Measurements from ENCODE around the gene MAST4.
A peak's percentile ranks its signal among the peaks of the same experiment; 100 is the strongest.
"Not testable (repeated sequence)": the region's sequence is repeated elsewhere in the genome, so short reads cannot be mapped to it uniquely, and the experiment has no call there.

The MAST4 gene

GRCh38 chr5:66680221-66680620 is 84.0 kb downstream of the MAST4 start:
- Histone ChIP-seq H3K9me3 (ENCODE audit: control insufficient read depth, low read length) (no peaks in the 10 kb centered on the region), H3K36me3 (ENCODE audit: control insufficient read depth, insufficient read depth, low read length) (no peaks in the 10 kb centered on the region), H3K27me3 (ENCODE audit: control insufficient read depth, insufficient read depth, low read length, poor library complexity, severe bottlenecking) (no peaks in the 10 kb centered on the region), H3K4me1 (ENCODE audit: control insufficient read depth, insufficient read depth, low read length) (peaks cover 9% of the 10 kb centered on the region), H3K27ac (ENCODE audit: insufficient read depth, low read depth, low read length, poor library complexity, severe bottlenecking) (peak overlapping the region; percentile 74), H3K4me3 (ENCODE audit: insufficient read depth, low read depth, low read length) (no peak overlapping the region)
- WGBS, 2 experiments = 5 to 13% methylated on average over 3 of the region's 3 CpGs

DNA sequence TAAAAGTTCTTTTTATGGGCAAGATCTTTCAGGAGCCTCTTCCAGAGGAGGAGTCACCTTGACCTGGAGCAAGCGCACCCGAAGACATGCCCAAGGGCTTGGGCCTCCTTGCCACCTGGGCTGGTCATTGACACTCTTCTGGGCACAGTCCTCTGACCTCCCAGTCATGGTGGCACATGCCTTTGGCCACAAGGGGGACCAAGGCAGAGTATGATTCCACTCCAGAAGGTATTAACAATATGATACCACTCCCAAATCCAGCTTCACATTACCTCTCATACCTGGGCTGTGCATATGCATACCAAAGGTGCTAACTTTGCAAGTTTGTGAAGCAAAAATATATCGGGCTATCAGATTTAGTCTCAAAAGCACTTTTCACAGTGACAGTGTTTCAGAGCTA is 84.6 kb downstream of the MAST4 start:
- no peaks in the 10 kb centered on the region for H3K9me3 ChIP-seq (ENCODE audit: control insufficient read depth, low read length)
- peaks cover 9% of the 10 kb centered on the region for H3K4me1 ChIP-seq (ENCODE audit: control insufficient read depth, insufficient read depth, low read length)
- 96 to 98% methylated on average over 3 of the region's 3 CpGs for WGBS, 2 experiments
- no peaks in the 10 kb centered on the region for H3K36me3 ChIP-seq (ENCODE audit: control insufficient read depth, insufficient read depth, low read length)
- H3K27me3 ChIP-seq (ENCODE audit: control insufficient read depth, insufficient read depth, low read length, poor library complexity, severe bottlenecking) = no peaks in the 10 kb centered on the region
- peak overlapping the region; percentile 74 for H3K27ac ChIP-seq (ENCODE audit: insufficient read depth, low read depth, low read length, poor library complexity, severe bottlenecking)
- H3K4me3 ChIP-seq (ENCODE audit: insufficient read depth, low read depth, low read length) = no peak overlapping the region

DNA sequence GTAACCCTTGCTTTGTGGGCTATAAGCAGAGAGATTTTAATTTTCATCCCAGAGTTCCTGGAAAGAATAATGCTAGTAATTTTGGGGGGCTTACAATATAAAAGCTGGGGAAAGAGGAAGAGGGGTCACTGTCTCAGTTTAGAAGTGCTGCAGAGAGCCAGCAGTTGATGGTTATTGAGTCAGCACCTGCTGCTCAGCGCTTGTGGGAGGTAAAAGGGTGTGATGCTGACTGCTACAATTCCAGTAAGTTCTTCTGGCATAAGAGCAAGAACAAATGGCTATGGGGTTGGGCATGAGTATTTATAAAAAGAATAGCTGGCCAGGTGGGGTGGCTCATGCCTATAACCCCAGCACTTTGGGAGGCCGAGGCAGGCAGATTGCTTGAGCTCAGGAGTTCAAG is 88.5 kb downstream of the MAST4 start:
- peaks cover 9% of the 10 kb centered on the region for H3K4me1 ChIP-seq (ENCODE audit: control insufficient read depth, insufficient read depth, low read length)
- 93 to 94% methylated on average over 2 of the region's 2 CpGs for WGBS, 2 experiments
- H3K27ac ChIP-seq (ENCODE audit: insufficient read depth, low read depth, low read length, poor library complexity, severe bottlenecking) = no peak overlapping the region
- H3K27me3 ChIP-seq (ENCODE audit: control insufficient read depth, insufficient read depth, low read length, poor library complexity, severe bottlenecking) = no peaks in the 10 kb centered on the region
- H3K36me3 ChIP-seq (ENCODE audit: control insufficient read depth, insufficient read depth, low read length) = no peaks in the 10 kb centered on the region
- H3K4me3 ChIP-seq (ENCODE audit: insufficient read depth, low read depth, low read length) = no peak overlapping the region
- no peaks in the 10 kb centered on the region for H3K9me3 ChIP-seq (ENCODE audit: control insufficient read depth, low read length)

DNA sequence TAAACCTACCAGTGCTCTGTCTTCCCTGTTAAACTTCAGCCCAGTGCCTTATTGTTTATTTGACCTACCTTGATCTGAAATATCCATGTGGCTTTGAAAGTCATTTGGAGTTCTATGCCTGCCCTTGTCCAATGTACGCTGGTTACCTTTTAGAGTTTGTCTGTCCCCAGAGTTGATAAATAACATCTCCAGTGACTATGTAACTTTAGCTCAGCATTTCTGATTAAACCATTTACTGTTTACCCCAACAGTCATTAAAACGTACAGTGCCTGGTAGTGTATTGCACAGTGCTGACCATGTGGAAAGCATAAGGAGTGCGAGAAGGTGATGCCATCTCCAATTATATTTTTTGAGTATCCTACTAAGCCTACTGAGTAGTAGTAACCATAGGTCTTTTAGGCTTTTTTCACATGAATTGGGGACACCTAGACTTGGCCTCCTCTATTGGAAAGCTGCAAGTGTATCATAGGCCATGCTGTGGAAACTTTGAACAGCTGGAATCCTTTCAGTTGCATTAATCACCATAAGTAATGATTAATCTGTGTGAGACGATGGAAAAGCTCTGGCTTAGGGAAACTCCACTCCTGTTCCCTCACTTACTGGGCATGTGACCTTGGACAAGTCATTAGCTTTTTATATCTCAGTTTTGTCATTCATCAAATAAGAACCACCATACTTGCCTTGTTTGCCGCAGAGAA is 93.5 kb downstream of the MAST4 start:
- 94 to 95% methylated on average over 5 of the region's 5 CpGs for WGBS, 2 experiments
- Histone ChIP-seq H3K36me3 (ENCODE audit: control insufficient read depth, insufficient read depth, low read length) (no peaks in the 10 kb centered on the region), H3K27ac (ENCODE audit: insufficient read depth, low read depth, low read length, poor library complexity, severe bottlenecking) (no peak overlapping the region), H3K27me3 (ENCODE audit: control insufficient read depth, insufficient read depth, low read length, poor library complexity, severe bottlenecking) (no peaks in the 10 kb centered on the region), H3K4me3 (ENCODE audit: insufficient read depth, low read depth, low read length) (no peak overlapping the region), H3K4me1 (ENCODE audit: control insufficient read depth, insufficient read depth, low read length) (no peaks in the 10 kb centered on the region), H3K9me3 (ENCODE audit: control insufficient read depth, low read length) (no peaks in the 10 kb centered on the region)

DNA sequence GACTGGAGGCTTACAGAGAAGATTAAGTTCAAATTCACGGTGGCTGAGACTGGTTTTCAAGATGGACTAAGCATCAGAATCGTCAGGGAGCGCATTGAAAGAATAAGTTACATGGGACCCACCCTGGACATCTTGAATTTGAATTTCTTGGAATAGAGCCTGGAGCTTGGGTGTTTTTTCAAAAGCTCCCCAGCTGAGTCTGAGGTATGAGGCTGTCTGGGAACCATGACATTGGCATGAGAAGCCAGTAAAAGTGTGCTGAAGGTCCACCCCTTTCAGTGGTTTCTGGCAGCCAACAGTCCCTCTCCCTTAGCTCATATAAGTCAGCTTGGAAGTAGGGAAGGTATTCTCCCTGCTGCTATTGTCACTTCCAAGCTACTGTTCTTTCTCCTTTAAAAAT is 97.8 kb downstream of the MAST4 start:
- no peak overlapping the region for H3K27ac ChIP-seq (ENCODE audit: insufficient read depth, low read depth, low read length, poor library complexity, severe bottlenecking)
- no peaks in the 10 kb centered on the region for H3K9me3 ChIP-seq (ENCODE audit: control insufficient read depth, low read length)
- H3K27me3 ChIP-seq (ENCODE audit: control insufficient read depth, insufficient read depth, low read length, poor library complexity, severe bottlenecking) = no peaks in the 10 kb centered on the region
- no peaks in the 10 kb centered on the region for H3K36me3 ChIP-seq (ENCODE audit: control insufficient read depth, insufficient read depth, low read length)
- no peak overlapping the region for H3K4me3 ChIP-seq (ENCODE audit: insufficient read depth, low read depth, low read length)
- no peaks in the 10 kb centered on the region for H3K4me1 ChIP-seq (ENCODE audit: control insufficient read depth, insufficient read depth, low read length)
- WGBS, 2 experiments = 89% methylated on average over 3 of the region's 3 CpGs

GRCh38 chr5:66695840-66696239 is 99.6 kb downstream of the MAST4 start:
- H3K27ac ChIP-seq (ENCODE audit: insufficient read depth, low read depth, low read length, poor library complexity, severe bottlenecking); H3K27me3 ChIP-seq (ENCODE audit: control insufficient read depth, insufficient read depth, low read length, poor library complexity, severe bottlenecking); H3K36me3 ChIP-seq (ENCODE audit: control insufficient read depth, insufficient read depth, low read length); H3K9me3 ChIP-seq (ENCODE audit: control insufficient read depth, low read length); H3K4me3 ChIP-seq (ENCODE audit: insufficient read depth, low read depth, low read length); H3K4me1 ChIP-seq (ENCODE audit: control insufficient read depth, insufficient read depth, low read length): not testable (repeated sequence)
- WGBS, 2 experiments = 83 to 96% methylated on average over 1 to 2 of the region's 2 CpGs

DNA sequence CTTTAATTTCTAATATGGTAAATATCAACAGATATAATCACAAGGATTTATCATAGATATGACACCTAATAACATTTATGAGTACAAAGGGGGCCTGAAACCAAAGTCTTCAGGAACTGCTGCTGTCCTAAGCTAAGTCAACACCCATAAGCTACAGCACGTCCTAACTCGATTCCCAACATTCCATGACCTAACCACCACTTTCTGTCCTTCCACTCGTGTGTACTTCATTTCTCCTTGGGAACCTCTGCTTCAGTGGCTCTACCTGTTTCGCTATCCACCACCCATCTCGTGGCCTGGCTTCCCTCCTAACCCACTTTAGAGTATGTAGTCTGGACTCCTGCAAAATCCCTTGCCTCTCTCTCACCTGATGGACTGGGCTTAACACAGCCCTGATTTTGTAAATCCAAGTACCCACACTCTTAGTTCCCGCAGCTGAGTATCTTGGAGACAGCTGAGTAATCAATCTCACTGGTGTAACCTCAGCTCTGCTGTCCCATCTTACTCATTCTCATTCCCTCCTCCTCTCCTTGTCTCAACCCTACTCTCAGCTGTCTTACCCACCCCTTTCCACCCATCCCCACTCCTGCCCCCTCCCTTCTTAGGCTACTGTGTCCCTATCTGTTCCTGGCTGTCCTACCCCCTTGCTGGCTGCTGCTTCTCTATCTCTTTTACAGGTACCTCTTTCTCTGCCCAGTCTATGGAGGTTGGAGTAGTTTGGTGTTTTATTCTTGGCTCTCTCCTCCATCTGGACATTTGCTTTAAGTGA is 101.8 kb downstream of the MAST4 start:
- WGBS, 2 experiments = 87 to 89% methylated on average over 6 of the region's 6 CpGs
- Histone ChIP-seq H3K4me3 (ENCODE audit: insufficient read depth, low read depth, low read length) (no peak overlapping the region), H3K27ac (ENCODE audit: insufficient read depth, low read depth, low read length, poor library complexity, severe bottlenecking) (no peak overlapping the region), H3K4me1 (ENCODE audit: control insufficient read depth, insufficient read depth, low read length) (no peaks in the 10 kb centered on the region), H3K27me3 (ENCODE audit: control insufficient read depth, insufficient read depth, low read length, poor library complexity, severe bottlenecking) (peaks cover 9% of the 10 kb centered on the region), H3K36me3 (ENCODE audit: control insufficient read depth, insufficient read depth, low read length) (no peaks in the 10 kb centered on the region), H3K9me3 (ENCODE audit: control insufficient read depth, low read length) (no peaks in the 10 kb centered on the region)

DNA sequence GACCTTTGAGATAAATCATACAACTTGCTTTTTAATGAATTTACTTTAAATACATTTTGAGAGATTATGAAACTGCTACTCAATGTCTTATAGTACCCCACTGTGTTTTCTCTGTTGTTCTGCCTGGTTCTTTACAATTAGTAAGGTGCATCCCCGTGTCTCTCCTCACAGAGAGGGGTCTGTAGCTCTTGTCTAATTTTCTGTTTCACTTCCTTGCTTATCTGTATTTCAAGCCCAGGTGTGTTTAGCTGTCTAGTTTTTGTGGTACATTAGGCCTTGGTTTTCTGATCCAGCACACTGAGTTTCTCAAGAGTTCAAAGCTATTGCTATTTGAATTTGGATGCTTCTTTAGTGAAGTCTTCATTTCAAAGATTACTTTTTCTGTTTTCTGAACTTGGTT is 105.1 kb downstream of the MAST4 start:
- WGBS, 2 experiments = 85 to 88% methylated on average over 1 of the region's 1 CpG
- Histone ChIP-seq H3K27ac (ENCODE audit: insufficient read depth, low read depth, low read length, poor library complexity, severe bottlenecking) (no peak overlapping the region), H3K4me3 (ENCODE audit: insufficient read depth, low read depth, low read length) (no peak overlapping the region), H3K27me3 (ENCODE audit: control insufficient read depth, insufficient read depth, low read length, poor library complexity, severe bottlenecking) (peaks cover 37% of the 10 kb centered on the region), H3K4me1 (ENCODE audit: control insufficient read depth, insufficient read depth, low read length) (peaks cover 6% of the 10 kb centered on the region), H3K36me3 (ENCODE audit: control insufficient read depth, insufficient read depth, low read length) (no peaks in the 10 kb centered on the region), H3K9me3 (ENCODE audit: control insufficient read depth, low read length) (no peaks in the 10 kb centered on the region)

DNA sequence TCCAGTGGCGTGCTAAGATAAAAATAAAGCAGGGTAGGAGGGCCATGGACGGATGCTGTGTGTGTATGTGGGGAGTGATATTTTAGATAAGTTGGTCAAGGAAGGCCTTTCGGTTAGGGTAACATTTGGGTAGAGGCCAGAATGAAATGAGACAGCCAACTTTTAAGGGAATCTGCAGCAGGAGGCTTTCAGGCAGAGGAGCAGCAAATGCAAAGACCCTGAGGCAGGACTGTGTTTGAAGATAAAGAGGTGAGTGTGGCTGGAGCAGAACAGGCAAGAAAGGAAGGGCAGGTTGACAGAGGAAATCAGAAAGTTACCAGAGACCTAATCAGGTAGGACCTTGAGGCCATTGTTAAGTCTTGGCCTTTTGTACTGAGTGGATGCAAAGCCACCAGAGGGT is 106.2 kb downstream of the MAST4 start:
- 91 to 92% methylated on average over 3 of the region's 3 CpGs for WGBS, 2 experiments
- H3K4me3 ChIP-seq (ENCODE audit: insufficient read depth, low read depth, low read length) = no peak overlapping the region
- H3K36me3 ChIP-seq (ENCODE audit: control insufficient read depth, insufficient read depth, low read length) = no peaks in the 10 kb centered on the region
- peaks cover 6% of the 10 kb centered on the region for H3K4me1 ChIP-seq (ENCODE audit: control insufficient read depth, insufficient read depth, low read length)
- no peaks in the 10 kb centered on the region for H3K9me3 ChIP-seq (ENCODE audit: control insufficient read depth, low read length)
- H3K27ac ChIP-seq (ENCODE audit: insufficient read depth, low read depth, low read length, poor library complexity, severe bottlenecking) = no peak overlapping the region
- H3K27me3 ChIP-seq (ENCODE audit: control insufficient read depth, insufficient read depth, low read length, poor library complexity, severe bottlenecking) = peaks cover 43% of the 10 kb centered on the region

GRCh38 chr5:66704790-66705425 is 108.7 kb downstream of the MAST4 start:
- H3K27ac ChIP-seq (ENCODE audit: insufficient read depth, low read depth, low read length, poor library complexity, severe bottlenecking) = no peak overlapping the region
- H3K4me1 ChIP-seq (ENCODE audit: control insufficient read depth, insufficient read depth, low read length) = peaks cover 6% of the 10 kb centered on the region

More at GRCh38 chr5:66704790-66705425, 108.7 kb downstream of the MAST4 start:
- H3K4me3 ChIP-seq (ENCODE audit: insufficient read depth, low read depth, low read length) = no peak overlapping the region
- peaks cover 45% of the 10 kb centered on the region for H3K27me3 ChIP-seq (ENCODE audit: control insufficient read depth, insufficient read depth, low read length, poor library complexity, severe bottlenecking)
- no peaks in the 10 kb centered on the region for H3K36me3 ChIP-seq (ENCODE audit: control insufficient read depth, insufficient read depth, low read length)
- 5 to 37% methylated on average over 2 to 3 of the region's 3 CpGs for WGBS, 2 experiments
- H3K9me3 ChIP-seq (ENCODE audit: control insufficient read depth, low read length) = no peaks in the 10 kb centered on the region
